Endothelial cell (in vitro differentiated cells): ENCODE results near the gene ERC2. TPM values are rescaled to one million over a fixed set of nuclear protein-coding genes. Genes with fewer than 3 reads are reported as not detected.

Experiments
- DNase-seq: peaks from one replicate; pipeline ENCODE4 v3.0.0; 2021; ENCODE audit warnings: low spot score
- H3K27ac Mint-ChIP-seq: one replicate; pipeline ENCODE4 v1.8.0; 2021; ENCODE audit warnings: mixed read lengths, inconsistent platforms; ENCODE audit not compliant: unreplicated experiment
- H3K27me3 Mint-ChIP-seq: one replicate; pipeline ENCODE4 v1.8.0; 2021; ENCODE audit warnings: mild to moderate bottlenecking, moderate library complexity, mixed read lengths, inconsistent platforms; ENCODE audit not compliant: unreplicated experiment
- H3K36me3 Mint-ChIP-seq: one replicate; pipeline ENCODE4 v1.8.0; 2021; ENCODE audit warnings: mild to moderate bottlenecking, low read depth, mixed read lengths, inconsistent platforms; ENCODE audit not compliant: unreplicated experiment
- H3K4me1 Mint-ChIP-seq: one replicate; pipeline ENCODE4 v1.8.0; 2021; ENCODE audit warnings: mild to moderate bottlenecking, mixed read lengths, inconsistent platforms; ENCODE audit not compliant: unreplicated experiment
- H3K4me3 Mint-ChIP-seq: one replicate; pipeline ENCODE4 v1.8.0; 2021; ENCODE audit warnings: mild to moderate bottlenecking, mixed read lengths, inconsistent platforms; ENCODE audit not compliant: unreplicated experiment
- H3K9me3 Mint-ChIP-seq: one replicate; pipeline ENCODE4 v1.8.0; 2021; ENCODE audit warnings: mixed read lengths, inconsistent platforms; ENCODE audit not compliant: unreplicated experiment
- total RNA-seq: library from RNA; stranded (reverse); fragmentation: NEBNext Ultra II Directional; extraction: Animal tissue kit (Norgen Biotek cat#: 25700); gene quantifications from one replicate; pipeline ENCODE4 v1.2.1, GENCODE V29; 2021; ENCODE audit not compliant: unreplicated experiment
- TF ChIP-seq, protein P1 (sequence below): fragments of 200-600 bp; sonication (generic); IDR thresholded peaks from one replicate; pipeline ENCODE4 v1.5.0; 2021; ENCODE audit warnings: antibody characterized with exemption; ENCODE audit not compliant: unreplicated experiment

The ERC2 gene
- total RNA-seq, 1 donor from 2014 or later, result 20.5 TPM

DNA sequence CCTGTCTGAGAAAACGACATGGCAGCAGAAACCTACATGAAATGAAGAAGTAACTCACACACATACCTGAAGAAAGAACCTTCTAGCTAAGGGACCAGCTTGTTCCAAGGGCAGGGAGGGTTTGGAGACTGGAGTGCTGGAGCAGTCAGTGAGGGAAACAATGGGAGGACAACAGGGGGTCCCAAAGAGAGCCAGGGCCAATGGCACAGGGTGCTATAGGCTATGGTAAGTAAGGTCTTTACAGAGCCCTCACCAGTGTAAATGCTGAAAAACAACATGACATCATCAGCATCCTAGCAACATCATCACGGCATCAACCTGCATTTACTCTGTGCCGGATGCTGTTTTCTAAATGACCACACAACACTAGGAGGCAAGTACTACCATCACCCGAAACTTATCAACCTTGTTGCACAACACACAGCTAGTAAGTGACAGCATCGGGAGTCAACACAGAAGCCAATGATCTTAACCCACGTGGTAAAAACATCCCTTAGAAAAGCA is 531.7 kb downstream of the ERC2 start:
- Mint-ChIP-seq H3K27me3 (no peaks in the 10 kb centered on the region), H3K36me3 (no peaks in the 10 kb centered on the region), H3K27ac (no peak overlapping the region), H3K4me1 (no peaks in the 10 kb centered on the region), H3K4me3 (no peak overlapping the region), H3K9me3 (no peaks in the 10 kb centered on the region)
- no peak for DNase-seq
- TF ChIP-seq, protein P1, sequence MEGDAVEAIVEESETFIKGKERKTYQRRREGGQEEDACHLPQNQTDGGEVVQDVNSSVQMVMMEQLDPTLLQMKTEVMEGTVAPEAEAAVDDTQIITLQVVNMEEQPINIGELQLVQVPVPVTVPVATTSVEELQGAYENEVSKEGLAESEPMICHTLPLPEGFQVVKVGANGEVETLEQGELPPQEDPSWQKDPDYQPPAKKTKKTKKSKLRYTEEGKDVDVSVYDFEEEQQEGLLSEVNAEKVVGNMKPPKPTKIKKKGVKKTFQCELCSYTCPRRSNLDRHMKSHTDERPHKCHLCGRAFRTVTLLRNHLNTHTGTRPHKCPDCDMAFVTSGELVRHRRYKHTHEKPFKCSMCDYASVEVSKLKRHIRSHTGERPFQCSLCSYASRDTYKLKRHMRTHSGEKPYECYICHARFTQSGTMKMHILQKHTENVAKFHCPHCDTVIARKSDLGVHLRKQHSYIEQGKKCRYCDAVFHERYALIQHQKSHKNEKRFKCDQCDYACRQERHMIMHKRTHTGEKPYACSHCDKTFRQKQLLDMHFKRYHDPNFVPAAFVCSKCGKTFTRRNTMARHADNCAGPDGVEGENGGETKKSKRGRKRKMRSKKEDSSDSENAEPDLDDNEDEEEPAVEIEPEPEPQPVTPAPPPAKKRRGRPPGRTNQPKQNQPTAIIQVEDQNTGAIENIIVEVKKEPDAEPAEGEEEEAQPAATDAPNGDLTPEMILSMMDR, result no peak

DNA sequence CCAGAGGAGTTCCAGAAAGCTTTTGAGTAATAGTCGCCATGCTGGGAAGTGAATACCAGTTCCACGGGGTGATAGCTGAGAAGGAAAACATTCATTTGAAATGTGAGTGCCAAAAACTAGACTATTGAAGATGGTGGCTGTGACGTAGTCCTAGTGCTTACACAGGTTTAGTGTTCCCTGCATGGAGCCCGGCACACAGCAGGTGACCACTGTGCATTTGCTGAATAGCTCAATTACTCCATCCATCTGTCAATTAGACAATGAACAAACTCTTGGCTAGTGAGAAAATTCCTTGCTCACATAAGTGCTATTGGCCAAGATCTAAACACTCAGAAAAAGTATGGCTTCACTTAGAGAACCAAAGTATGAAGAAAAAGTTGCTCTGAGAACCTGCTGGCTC is 533.0 kb downstream of the ERC2 start:
- no peaks in the 10 kb centered on the region for H3K27me3 Mint-ChIP-seq
- DNase-seq, result no peak
- no peak overlapping the region for H3K27ac Mint-ChIP-seq
- TF ChIP-seq, protein P1, result no peak
- H3K4me3 Mint-ChIP-seq, result no peak overlapping the region
- H3K9me3 Mint-ChIP-seq, result no peaks in the 10 kb centered on the region
- no peaks in the 10 kb centered on the region for H3K4me1 Mint-ChIP-seq
- no peaks in the 10 kb centered on the region for H3K36me3 Mint-ChIP-seq

DNA sequence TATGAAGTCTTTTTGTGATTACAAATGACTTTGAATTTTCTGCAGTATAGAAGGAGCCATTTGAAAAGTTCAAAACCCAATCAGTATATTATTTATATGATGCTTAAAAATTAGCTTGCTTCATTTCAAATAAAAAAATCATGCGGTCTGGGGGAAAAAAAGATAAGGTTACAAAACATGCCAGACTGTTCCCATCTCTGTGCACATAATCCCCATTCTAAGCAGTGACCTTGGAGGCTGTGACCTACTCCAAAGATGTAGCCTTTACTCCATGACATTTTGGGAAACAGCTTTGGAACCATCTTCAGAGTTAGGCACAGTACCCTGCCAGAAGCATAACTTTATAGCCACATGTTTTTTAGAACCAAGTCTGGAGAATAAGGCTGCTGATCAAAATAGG is 533.5 kb downstream of the ERC2 start:
- TF ChIP-seq, protein P1, result no peak
- DNase-seq, result no peak
- no peaks in the 10 kb centered on the region for H3K27me3 Mint-ChIP-seq

DNA sequence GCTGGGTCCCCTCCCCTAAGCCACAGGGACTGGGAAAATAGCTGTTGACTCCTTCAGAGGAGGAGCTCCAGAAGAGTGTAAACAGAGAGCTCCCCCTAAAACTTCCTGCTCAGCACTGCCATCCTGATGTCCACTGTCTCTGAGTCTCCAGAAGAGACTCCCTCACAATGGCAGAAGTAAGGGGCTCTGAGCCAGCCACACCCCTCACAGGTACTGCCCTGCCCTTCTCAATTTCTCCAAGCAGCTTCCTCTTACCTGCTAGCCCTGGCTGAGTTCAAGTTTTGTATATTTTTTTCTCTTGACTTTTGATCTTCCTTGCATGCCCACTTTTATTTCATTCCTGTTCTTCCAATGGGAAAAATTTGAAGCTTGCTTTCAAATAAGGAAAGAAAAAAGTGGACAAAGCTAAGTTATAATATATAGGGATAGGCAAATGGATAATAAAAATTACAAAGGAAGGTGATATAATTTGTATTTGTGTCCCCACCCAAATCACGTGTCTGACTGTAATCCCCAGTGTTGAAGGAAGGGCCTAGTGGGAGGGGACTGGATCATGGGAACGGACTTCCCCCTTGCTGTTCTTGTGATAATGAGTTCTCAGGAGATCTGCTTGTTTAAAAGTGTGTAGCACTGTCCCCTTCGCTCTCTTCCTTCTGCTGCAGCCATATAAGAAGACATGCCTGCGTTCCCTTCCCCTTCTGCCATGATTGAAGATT is 539.0 kb downstream of the ERC2 start:
- no peak overlapping the region for H3K4me3 Mint-ChIP-seq
- no peaks in the 10 kb centered on the region for H3K9me3 Mint-ChIP-seq
- H3K36me3 Mint-ChIP-seq, result no peaks in the 10 kb centered on the region
- no peak for DNase-seq
- no peaks in the 10 kb centered on the region for H3K27me3 Mint-ChIP-seq
- H3K4me1 Mint-ChIP-seq, result no peaks in the 10 kb centered on the region
- no peak overlapping the region for H3K27ac Mint-ChIP-seq
- TF ChIP-seq, protein P1, result no peak

More for the DNA sequence above, 533.5 kb downstream of the ERC2 start:
- Mint-ChIP-seq H3K36me3 (no peaks in the 10 kb centered on the region), H3K4me3 (no peak overlapping the region), H3K4me1 (no peaks in the 10 kb centered on the region), H3K27ac (no peak overlapping the region), H3K9me3 (no peaks in the 10 kb centered on the region)

DNA sequence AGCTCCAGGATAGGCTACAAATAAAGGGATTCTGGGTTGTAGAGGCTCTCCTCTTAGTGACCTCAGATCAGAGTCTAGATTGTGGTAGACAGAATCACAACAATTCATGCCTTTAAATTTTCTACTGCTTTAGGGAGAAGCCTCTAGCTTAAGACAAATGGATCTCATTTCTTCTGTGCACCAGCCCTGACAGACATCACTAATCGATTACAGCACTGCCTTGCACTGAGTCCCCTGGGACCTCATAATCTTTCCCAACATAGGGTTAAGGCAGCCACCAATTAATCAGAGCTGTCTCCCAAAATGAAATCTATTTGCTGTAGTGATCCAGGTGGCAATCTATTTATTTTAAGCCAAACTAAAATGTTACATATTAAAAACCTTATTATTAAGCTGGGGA is 544.6 kb downstream of the ERC2 start:
- Mint-ChIP-seq H3K27me3 (no peaks in the 10 kb centered on the region), H3K27ac (no peak overlapping the region), H3K4me3 (no peak overlapping the region), H3K36me3 (no peaks in the 10 kb centered on the region), H3K4me1 (no peaks in the 10 kb centered on the region), H3K9me3 (no peaks in the 10 kb centered on the region)
- TF ChIP-seq, protein P1, result no peak
- no peak for DNase-seq
